SHP77 (cell line): ENCODE measurements around the gene HS3ST5.
"Not testable (repeated sequence)": the region's sequence is repeated elsewhere in the genome, so short reads cannot be mapped to it uniquely, and the experiment has no call there.

ENCODE experiments used
- DNase-seq, 2 experiments: peaks; one replicate each; lab custom pipeline; 2025; lab: John Stamatoyannopoulos, UW

Gene HS3ST5

GRCh38 chr6:114153448-114153847 lies 189.4 kb downstream of the HS3ST5 start:
- DNase-seq = no peak

GRCh38 chr6:114151064-114151690 lies 191.6 kb downstream of the HS3ST5 start:
- DNase-seq = no peak

- not testable (repeated sequence) for DNase-seq
Observed at GRCh38 chr6:114149182-114149581, 193.6 kb downstream of the HS3ST5 start.

- DNase-seq = no peak
Observed at GRCh38 chr6:114144887-114145851, 197.7 kb downstream of the HS3ST5 start.

GRCh38 chr6:114142258-114142657 lies 200.6 kb downstream of the HS3ST5 start:
- no peak for DNase-seq

- no peak for DNase-seq
Observed at GRCh38 chr6:114140416-114140815, 202.4 kb downstream of the HS3ST5 start.

GRCh38 chr6:114138577-114139248 lies 204.1 kb downstream of the HS3ST5 start:
- DNase-seq = no peak

- DNase-seq = no peak
Observed at GRCh38 chr6:114135363-114135971, 207.4 kb downstream of the HS3ST5 start.

GRCh38 chr6:114133816-114134215 lies 209.0 kb downstream of the HS3ST5 start:
- no peak for DNase-seq

GRCh38 chr6:114131945-114132344 lies 210.9 kb downstream of the HS3ST5 start:
- no peak for DNase-seq

- DNase-seq = no peak
Observed at GRCh38 chr6:114125576-114125975, 217.2 kb downstream of the HS3ST5 start.

- no peak for DNase-seq
Observed at GRCh38 chr6:114121913-114122662, 220.7 kb downstream of the HS3ST5 start.

GRCh38 chr6:114119056-114119455 lies 223.8 kb downstream of the HS3ST5 start:
- no peak for DNase-seq

GRCh38 chr6:114115652-114116051 lies 227.2 kb downstream of the HS3ST5 start:
- no peak for DNase-seq

GRCh38 chr6:114108119-114109002 lies 234.5 kb downstream of the HS3ST5 start:
- DNase-seq = peak; percentile 51 to 62

GRCh38 chr6:114106020-114106419 lies 236.8 kb downstream of the HS3ST5 start:
- no peak for DNase-seq

- no peak for DNase-seq
Observed at GRCh38 chr6:114101255-114101654, 241.6 kb downstream of the HS3ST5 start.

- no peak for DNase-seq
Observed at GRCh38 chr6:114100215-114100994, 242.4 kb downstream of the HS3ST5 start.

GRCh38 chr6:114096561-114097172 lies 246.2 kb downstream of the HS3ST5 start:
- peak; percentile 33 to 49 for DNase-seq
